ENCODE measurements around the gene RELB. TPM values are rescaled to one million over a fixed set of nuclear protein-coding genes. Genes with fewer than 3 reads are reported as not detected.

The RELB gene
- total and polyA plus RNA-seq, 9 of the 15 experiments (the other 6 are each of a cell fraction or from before 2014, with no cell fraction given): 0.15 to 1.1 (median 0.28) TPM; not detected in 2

DNA sequence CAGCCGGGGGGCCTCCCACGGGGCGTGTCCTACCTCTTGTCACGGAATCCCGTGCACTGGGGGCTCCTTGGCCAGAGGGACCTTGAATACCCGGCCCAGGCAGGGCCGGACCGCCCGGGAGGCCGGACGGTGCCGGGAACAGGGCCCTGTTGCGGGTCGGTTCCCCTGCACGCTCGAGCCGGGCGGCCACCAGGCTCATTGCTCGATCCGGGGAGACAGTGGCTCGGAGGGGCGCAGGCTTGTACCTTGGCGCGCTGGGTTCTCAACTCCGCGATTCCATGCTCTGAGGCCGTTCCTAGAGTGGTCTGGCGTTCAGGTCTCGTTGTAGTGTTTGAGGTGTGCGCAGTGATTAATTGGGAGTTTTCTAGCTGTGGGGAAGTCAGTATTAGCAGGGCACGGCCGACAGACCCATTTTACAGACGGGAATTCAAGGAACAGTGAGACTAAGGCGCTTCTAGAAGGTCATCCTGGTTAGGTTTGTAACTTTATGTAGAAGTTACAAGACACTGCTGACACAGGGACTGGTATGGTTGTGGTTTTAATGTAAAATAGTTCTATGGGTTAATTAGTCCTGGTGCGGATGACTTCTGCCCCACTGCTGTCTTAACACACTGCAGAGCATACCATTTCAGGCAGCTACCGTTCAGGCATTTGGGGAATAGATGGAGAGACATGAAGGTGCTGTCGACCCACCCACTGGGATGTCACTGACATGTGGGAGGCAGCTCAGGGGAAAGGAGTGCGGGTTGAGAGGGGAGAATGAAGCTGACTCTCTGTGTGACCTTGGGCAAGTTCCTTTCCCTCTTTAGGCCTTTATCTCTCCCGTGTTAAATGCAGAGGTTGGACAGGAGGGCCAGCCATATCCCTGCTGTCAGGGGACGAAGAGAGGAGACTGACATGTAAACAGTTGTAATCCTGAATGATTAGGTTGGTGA lies 45.5 kb upstream of the RELB start (continued):
- TF ChIP-seq, protein P1, sequence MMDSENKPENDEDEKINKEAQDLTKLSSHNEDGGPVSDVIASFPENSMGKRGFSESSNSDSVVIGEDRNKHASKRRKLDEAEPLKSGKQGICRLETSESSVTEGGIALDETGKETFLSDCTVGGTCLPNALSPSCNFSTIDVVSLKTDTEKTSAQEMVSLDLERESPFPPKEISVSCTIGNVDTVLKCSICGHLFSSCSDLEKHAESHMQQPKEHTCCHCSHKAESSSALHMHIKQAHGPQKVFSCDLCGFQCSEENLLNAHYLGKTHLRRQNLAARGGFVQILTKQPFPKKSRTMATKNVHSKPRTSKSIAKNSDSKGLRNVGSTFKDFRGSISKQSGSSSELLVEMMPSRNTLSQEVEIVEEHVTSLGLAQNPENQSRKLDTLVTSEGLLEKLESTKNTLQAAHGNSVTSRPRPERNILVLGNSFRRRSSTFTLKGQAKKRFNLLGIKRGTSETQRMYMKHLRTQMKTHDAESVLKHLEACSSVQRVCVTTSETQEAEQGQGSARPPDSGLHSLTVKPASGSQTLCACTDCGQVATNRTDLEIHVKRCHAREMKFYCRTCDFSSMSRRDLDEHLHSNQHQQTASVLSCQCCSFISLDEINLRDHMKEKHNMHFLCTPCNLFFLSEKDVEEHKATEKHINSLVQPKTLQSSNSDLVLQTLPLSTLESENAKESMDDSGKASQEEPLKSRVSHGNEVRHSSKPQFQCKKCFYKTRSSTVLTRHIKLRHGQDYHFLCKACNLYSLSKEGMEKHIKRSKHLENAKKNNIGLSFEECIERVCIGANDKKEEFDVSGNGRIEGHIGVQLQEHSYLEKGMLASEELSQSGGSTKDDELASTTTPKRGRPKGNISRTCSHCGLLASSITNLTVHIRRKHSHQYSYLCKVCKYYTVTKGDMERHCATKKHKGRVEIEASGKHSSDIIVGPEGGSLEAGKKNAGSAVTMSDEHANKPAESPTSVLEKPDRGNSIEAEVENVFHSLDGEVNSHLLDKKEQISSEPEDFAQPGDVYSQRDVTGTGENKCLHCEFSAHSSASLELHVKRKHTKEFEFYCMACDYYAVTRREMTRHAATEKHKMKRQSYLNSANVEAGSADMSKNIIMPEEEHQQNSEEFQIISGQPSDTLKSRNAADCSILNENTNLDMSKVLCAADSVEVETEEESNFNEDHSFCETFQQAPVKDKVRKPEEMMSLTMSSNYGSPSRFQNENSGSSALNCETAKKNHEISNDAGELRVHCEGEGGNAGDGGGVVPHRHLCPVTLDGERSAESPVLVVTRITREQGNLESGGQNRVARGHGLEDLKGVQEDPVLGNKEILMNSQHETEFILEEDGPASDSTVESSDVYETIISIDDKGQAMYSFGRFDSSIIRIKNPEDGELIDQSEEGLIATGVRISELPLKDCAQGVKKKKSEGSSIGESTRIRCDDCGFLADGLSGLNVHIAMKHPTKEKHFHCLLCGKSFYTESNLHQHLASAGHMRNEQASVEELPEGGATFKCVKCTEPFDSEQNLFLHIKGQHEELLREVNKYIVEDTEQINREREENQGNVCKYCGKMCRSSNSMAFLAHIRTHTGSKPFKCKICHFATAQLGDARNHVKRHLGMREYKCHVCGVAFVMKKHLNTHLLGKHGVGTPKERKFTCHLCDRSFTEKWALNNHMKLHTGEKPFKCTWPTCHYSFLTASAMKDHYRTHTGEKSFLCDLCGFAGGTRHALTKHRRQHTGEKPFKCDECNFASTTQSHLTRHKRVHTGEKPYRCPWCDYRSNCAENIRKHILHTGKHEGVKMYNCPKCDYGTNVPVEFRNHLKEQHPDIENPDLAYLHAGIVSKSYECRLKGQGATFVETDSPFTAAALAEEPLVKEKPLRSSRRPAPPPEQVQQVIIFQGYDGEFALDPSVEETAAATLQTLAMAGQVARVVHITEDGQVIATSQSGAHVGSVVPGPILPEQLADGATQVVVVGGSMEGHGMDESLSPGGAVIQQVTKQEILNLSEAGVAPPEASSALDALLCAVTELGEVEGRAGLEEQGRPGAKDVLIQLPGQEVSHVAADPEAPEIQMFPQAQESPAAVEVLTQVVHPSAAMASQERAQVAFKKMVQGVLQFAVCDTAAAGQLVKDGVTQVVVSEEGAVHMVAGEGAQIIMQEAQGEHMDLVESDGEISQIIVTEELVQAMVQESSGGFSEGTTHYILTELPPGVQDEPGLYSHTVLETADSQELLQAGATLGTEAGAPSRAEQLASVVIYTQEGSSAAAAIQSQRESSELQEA (IDR thresholded peaks at IDR 0.05; ENCODE audit: low read depth): no peak
- no peak for TF ChIP-seq SRSF9 (IDR thresholded peaks at IDR 0.05; ENCODE audit: borderline replicate concordance, low read depth, low read length)
- TF ChIP-seq, protein P2, sequence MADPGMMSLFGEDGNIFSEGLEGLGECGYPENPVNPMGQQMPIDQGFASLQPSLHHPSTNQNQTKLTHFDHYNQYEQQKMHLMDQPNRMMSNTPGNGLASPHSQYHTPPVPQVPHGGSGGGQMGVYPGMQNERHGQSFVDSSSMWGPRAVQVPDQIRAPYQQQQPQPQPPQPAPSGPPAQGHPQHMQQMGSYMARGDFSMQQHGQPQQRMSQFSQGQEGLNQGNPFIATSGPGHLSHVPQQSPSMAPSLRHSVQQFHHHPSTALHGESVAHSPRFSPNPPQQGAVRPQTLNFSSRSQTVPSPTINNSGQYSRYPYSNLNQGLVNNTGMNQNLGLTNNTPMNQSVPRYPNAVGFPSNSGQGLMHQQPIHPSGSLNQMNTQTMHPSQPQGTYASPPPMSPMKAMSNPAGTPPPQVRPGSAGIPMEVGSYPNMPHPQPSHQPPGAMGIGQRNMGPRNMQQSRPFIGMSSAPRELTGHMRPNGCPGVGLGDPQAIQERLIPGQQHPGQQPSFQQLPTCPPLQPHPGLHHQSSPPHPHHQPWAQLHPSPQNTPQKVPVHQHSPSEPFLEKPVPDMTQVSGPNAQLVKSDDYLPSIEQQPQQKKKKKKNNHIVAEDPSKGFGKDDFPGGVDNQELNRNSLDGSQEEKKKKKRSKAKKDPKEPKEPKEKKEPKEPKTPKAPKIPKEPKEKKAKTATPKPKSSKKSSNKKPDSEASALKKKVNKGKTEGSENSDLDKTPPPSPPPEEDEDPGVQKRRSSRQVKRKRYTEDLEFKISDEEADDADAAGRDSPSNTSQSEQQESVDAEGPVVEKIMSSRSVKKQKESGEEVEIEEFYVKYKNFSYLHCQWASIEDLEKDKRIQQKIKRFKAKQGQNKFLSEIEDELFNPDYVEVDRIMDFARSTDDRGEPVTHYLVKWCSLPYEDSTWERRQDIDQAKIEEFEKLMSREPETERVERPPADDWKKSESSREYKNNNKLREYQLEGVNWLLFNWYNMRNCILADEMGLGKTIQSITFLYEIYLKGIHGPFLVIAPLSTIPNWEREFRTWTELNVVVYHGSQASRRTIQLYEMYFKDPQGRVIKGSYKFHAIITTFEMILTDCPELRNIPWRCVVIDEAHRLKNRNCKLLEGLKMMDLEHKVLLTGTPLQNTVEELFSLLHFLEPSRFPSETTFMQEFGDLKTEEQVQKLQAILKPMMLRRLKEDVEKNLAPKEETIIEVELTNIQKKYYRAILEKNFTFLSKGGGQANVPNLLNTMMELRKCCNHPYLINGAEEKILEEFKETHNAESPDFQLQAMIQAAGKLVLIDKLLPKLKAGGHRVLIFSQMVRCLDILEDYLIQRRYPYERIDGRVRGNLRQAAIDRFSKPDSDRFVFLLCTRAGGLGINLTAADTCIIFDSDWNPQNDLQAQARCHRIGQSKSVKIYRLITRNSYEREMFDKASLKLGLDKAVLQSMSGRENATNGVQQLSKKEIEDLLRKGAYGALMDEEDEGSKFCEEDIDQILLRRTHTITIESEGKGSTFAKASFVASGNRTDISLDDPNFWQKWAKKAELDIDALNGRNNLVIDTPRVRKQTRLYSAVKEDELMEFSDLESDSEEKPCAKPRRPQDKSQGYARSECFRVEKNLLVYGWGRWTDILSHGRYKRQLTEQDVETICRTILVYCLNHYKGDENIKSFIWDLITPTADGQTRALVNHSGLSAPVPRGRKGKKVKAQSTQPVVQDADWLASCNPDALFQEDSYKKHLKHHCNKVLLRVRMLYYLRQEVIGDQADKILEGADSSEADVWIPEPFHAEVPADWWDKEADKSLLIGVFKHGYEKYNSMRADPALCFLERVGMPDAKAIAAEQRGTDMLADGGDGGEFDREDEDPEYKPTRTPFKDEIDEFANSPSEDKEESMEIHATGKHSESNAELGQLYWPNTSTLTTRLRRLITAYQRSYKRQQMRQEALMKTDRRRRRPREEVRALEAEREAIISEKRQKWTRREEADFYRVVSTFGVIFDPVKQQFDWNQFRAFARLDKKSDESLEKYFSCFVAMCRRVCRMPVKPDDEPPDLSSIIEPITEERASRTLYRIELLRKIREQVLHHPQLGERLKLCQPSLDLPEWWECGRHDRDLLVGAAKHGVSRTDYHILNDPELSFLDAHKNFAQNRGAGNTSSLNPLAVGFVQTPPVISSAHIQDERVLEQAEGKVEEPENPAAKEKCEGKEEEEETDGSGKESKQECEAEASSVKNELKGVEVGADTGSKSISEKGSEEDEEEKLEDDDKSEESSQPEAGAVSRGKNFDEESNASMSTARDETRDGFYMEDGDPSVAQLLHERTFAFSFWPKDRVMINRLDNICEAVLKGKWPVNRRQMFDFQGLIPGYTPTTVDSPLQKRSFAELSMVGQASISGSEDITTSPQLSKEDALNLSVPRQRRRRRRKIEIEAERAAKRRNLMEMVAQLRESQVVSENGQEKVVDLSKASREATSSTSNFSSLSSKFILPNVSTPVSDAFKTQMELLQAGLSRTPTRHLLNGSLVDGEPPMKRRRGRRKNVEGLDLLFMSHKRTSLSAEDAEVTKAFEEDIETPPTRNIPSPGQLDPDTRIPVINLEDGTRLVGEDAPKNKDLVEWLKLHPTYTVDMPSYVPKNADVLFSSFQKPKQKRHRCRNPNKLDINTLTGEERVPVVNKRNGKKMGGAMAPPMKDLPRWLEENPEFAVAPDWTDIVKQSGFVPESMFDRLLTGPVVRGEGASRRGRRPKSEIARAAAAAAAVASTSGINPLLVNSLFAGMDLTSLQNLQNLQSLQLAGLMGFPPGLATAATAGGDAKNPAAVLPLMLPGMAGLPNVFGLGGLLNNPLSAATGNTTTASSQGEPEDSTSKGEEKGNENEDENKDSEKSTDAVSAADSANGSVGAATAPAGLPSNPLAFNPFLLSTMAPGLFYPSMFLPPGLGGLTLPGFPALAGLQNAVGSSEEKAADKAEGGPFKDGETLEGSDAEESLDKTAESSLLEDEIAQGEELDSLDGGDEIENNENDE (IDR thresholded peaks at IDR 0.05; ENCODE audit: low read depth, low read length): no peak
- TF ChIP-seq, protein P3, sequence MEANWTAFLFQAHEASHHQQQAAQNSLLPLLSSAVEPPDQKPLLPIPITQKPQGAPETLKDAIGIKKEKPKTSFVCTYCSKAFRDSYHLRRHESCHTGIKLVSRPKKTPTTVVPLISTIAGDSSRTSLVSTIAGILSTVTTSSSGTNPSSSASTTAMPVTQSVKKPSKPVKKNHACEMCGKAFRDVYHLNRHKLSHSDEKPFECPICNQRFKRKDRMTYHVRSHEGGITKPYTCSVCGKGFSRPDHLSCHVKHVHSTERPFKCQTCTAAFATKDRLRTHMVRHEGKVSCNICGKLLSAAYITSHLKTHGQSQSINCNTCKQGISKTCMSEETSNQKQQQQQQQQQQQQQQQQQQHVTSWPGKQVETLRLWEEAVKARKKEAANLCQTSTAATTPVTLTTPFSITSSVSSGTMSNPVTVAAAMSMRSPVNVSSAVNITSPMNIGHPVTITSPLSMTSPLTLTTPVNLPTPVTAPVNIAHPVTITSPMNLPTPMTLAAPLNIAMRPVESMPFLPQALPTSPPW (CRISPR knock-in tag; IDR thresholded peaks at IDR 0.05): peak; percentile 7; the same call in 1 of the 2 replicates

All from K562 (cell line).